Smooth muscle cell (in vitro differentiated cells): ENCODE data around the gene ATOX1. TPM values are rescaled to one million over a fixed set of nuclear protein-coding genes. Genes with fewer than 3 reads are reported as not detected.
A peak's percentile ranks its signal among the peaks of the same experiment; 100 is the strongest.
"Not testable (repeated sequence)": the region's sequence is repeated elsewhere in the genome, so short reads cannot be mapped to it uniquely, and the experiment has no call there.

ENCODE experiments used
- DNase-seq: peaks from one replicate; lab custom pipeline; 2025; ENCODE audit not compliant: unreplicated experiment; lab: John Stamatoyannopoulos, UW
- H2AFZ ChIP-seq: fragments of 200-600 bp; sonication (generic); 2 replicates; pipeline ENCODE4 v1.6.0; 2016; ENCODE audit warnings: antibody characterized with exemption, low read depth, mild to moderate bottlenecking
- H3F3A ChIP-seq: fragments of 200-600 bp; sonication (generic); 2 replicates; pipeline ENCODE4 v1.6.0; 2017; ENCODE audit warnings: antibody characterized with exemption, low read depth
- H3K27ac ChIP-seq: fragments of 200-600 bp; sonication (generic); 2 replicates; pipeline ENCODE4 v1.5.1; 2016; ENCODE audit warnings: low read depth, mild to moderate bottlenecking
- H3K27me3 ChIP-seq: fragments of 200-600 bp; sonication (generic); 2 replicates; pipeline ENCODE4 v1.6.1; 2016; ENCODE audit warnings: low read depth, mild to moderate bottlenecking
- H3K36me3 ChIP-seq: fragments of 200-600 bp; sonication (generic); 2 replicates; pipeline ENCODE4 v1.5.1; 2016; ENCODE audit warnings: low read depth
- H3K4me1 ChIP-seq: fragments of 200-600 bp; sonication (generic); 2 replicates; pipeline ENCODE4 v1.5.1; 2016; ENCODE audit warnings: low read depth
- H3K4me2 ChIP-seq: fragments of 200-600 bp; sonication (generic); 2 replicates; pipeline ENCODE4 v1.6.0; 2016; ENCODE audit warnings: mild to moderate bottlenecking
- H3K4me3 ChIP-seq: fragments of 200-600 bp; sonication (generic); 2 replicates; pipeline ENCODE4 v1.5.1; 2016; ENCODE audit warnings: mild to moderate bottlenecking
- H3K79me2 ChIP-seq: fragments of 200-600 bp; sonication (generic); 2 replicates; pipeline ENCODE4 v1.6.0; 2016; ENCODE audit warnings: low read depth, mild to moderate bottlenecking
- H3K9ac ChIP-seq: fragments of 200-600 bp; sonication (generic); 2 replicates; pipeline ENCODE4 v1.6.0; 2016; ENCODE audit warnings: low read depth
- H3K9me3 ChIP-seq: fragments of 200-600 bp; sonication (generic); replicated peaks from 2 replicates; pipeline ENCODE4 v1.5.1; 2016; ENCODE audit warnings: low read depth
- H4K20me1 ChIP-seq: fragments of 200-600 bp; sonication (generic); 2 replicates; pipeline ENCODE4 v1.6.0; 2016; ENCODE audit warnings: low read depth
- CTCF ChIP-seq: fragments of 200-600 bp; sonication (generic); IDR thresholded peaks from 2 replicates; pipeline ENCODE4 v1.5.1; 2017; ENCODE audit warnings: borderline replicate concordance, mild to moderate bottlenecking, antibody characterized with exemption; ENCODE audit not compliant: insufficient read depth, poor library complexity, severe bottlenecking
- WGBS: methylation state at CpG from one replicate; pipeline ENCODE4 v1.1.7; 2016; ENCODE audit warnings: low lambda C conversion rate; 5-methylcytosine and 5-hydroxymethylcytosine counted together
- polyA plus RNA-seq: library from polyadenylated mRNA; unstranded; fragments of >200 nt; fragmentation: Nextera tagmentation; extraction: Ambion mirVana; gene quantifications from 2 replicates; pipeline ENCODE4 v1.2.1, GENCODE V29; 2016
- total RNA-seq: library from RNA; depleted of rRNA; stranded (reverse); fragments of >200 nt; gene quantifications from 2 replicates; pipeline ENCODE4 v1.2.3, GENCODE V29; 2014

ATOX1 gene
- total and polyA plus RNA-seq, 2 experiments from 2014 or later: 73.3 to 315 TPM

- no peak for TF ChIP-seq CTCF
- Histone ChIP-seq H2AFZ (no peak overlapping the region), H3K27me3 (no peaks in the 10 kb centered on the region), H3K9ac (no peak overlapping the region), H4K20me1 (no peaks in the 10 kb centered on the region), H3K27ac (peak overlapping the region; percentile 11), H3K4me2 (peak overlapping the region; percentile 20), H3F3A (peaks cover 16% of the 10 kb centered on the region), H3K36me3 (no peaks in the 10 kb centered on the region), H3K4me1 (peaks cover 5% of the 10 kb centered on the region), H3K4me3 (no peak overlapping the region), H3K79me2 (no peaks in the 10 kb centered on the region), H3K9me3 (no peaks in the 10 kb centered on the region)
- whole genome bisulfite sequencing: 85% methylated on average over 9 of the region's 9 CpGs
- DNase-seq: no peak
These were observed 24.9 kb downstream of the ATOX1 start for GRCh38 chr5:151733358-151734063.

GRCh38 chr5:151730381-151730780 is 28.1 kb downstream of the ATOX1 start:
- no peak for TF ChIP-seq CTCF
- Histone ChIP-seq H4K20me1 (no peaks in the 10 kb centered on the region), H2AFZ (no peak overlapping the region), H3K9ac (no peak overlapping the region), H3K9me3 (no peaks in the 10 kb centered on the region), H3K36me3 (no peaks in the 10 kb centered on the region), H3K27ac (no peak overlapping the region), H3K27me3 (no peaks in the 10 kb centered on the region), H3K4me2 (no peak overlapping the region), H3K79me2 (no peaks in the 10 kb centered on the region), H3K4me1 (no peaks in the 10 kb centered on the region), H3F3A (peaks cover 8% of the 10 kb centered on the region), H3K4me3 (no peak overlapping the region)
- DNase-seq: no peak
- 97% methylated on average over 7 of the region's 7 CpGs for WGBS

- not testable (repeated sequence) for DNase-seq, H3K36me3 ChIP-seq, H3K4me2 ChIP-seq, H3F3A ChIP-seq, H3K4me1 ChIP-seq, H4K20me1 ChIP-seq, H3K79me2 ChIP-seq, H3K9me3 ChIP-seq, H3K9ac ChIP-seq, H2AFZ ChIP-seq, H3K4me3 ChIP-seq, H3K27me3 ChIP-seq
- H3K27ac ChIP-seq: peak overlapping the region; percentile 32
- whole genome bisulfite sequencing: 38% methylated on average over 5 of the region's 5 CpGs
These were observed 28.8 kb downstream of the ATOX1 start for GRCh38 chr5:151729597-151729996.

GRCh38 chr5:151724360-151724759 is 34.1 kb downstream of the ATOX1 start:
- DNase-seq: no peak
- no peaks in the 10 kb centered on the region for H3K27me3 ChIP-seq
- H4K20me1 ChIP-seq: no peaks in the 10 kb centered on the region
- H3K79me2 ChIP-seq: no peaks in the 10 kb centered on the region
- no peak for TF ChIP-seq CTCF
- H3K9ac ChIP-seq: no peak overlapping the region
- H2AFZ ChIP-seq: no peak overlapping the region
- H3K36me3 ChIP-seq: no peaks in the 10 kb centered on the region
- H3K4me1 ChIP-seq: peaks cover 7% of the 10 kb centered on the region
- 100% methylated on average over 2 of the region's 2 CpGs for WGBS
- H3K4me2 ChIP-seq: no peak overlapping the region
- H3K9me3 ChIP-seq: no peaks in the 10 kb centered on the region
- H3K27ac ChIP-seq: no peak overlapping the region
- no peak overlapping the region for H3K4me3 ChIP-seq
- H3F3A ChIP-seq: no peaks in the 10 kb centered on the region
